T-helper 22 cell (primary cell): ENCODE results near the gene PLEKHA6.
"Not testable (repeated sequence)": the region's sequence is repeated elsewhere in the genome, so short reads cannot be mapped to it uniquely, and the experiment has no call there.

Experiments
- DNase-seq: peaks from one replicate; pipeline ENCODE4 v3.0.0-alpha.2; 2020; ENCODE audit warnings: low read depth

PLEKHA6 gene

GRCh38 chr1:204260601-204261197, 99.0 kb downstream of the PLEKHA6 start:
- no peak for DNase-seq

- DNase-seq: no peak
Measured at GRCh38 chr1:204259782-204260181, 99.9 kb downstream of the PLEKHA6 start.

- DNase-seq: no peak
Measured at GRCh38 chr1:204259196-204259595, 100.5 kb downstream of the PLEKHA6 start.

- no peak for DNase-seq
Measured at GRCh38 chr1:204258213-204259115, 101.3 kb downstream of the PLEKHA6 start.

- no peak for DNase-seq
Measured at GRCh38 chr1:204257446-204257845, 102.3 kb downstream of the PLEKHA6 start.

GRCh38 chr1:204256531-204256930, 103.2 kb downstream of the PLEKHA6 start:
- DNase-seq: no peak

- DNase-seq: no peak
Measured at GRCh38 chr1:204255966-204256365, 103.8 kb downstream of the PLEKHA6 start.

GRCh38 chr1:204255225-204255624, 104.5 kb downstream of the PLEKHA6 start:
- DNase-seq: no peak

GRCh38 chr1:204254031-204254661, 105.6 kb downstream of the PLEKHA6 start:
- no peak for DNase-seq

- no peak for DNase-seq
Measured at GRCh38 chr1:204251926-204252689, 107.6 kb downstream of the PLEKHA6 start.

- DNase-seq: no peak
Measured at GRCh38 chr1:204251286-204251685, 108.4 kb downstream of the PLEKHA6 start.

- no peak for DNase-seq
Measured at GRCh38 chr1:204250428-204251030, 109.2 kb downstream of the PLEKHA6 start.

GRCh38 chr1:204249736-204250427, 109.8 kb downstream of the PLEKHA6 start:
- no peak for DNase-seq

- no peak for DNase-seq
Measured at GRCh38 chr1:204248954-204249353, 110.8 kb downstream of the PLEKHA6 start.

GRCh38 chr1:204246876-204247275, 112.9 kb downstream of the PLEKHA6 start:
- DNase-seq: no peak

- DNase-seq: no peak
Measured at GRCh38 chr1:204242920-204243319, 116.8 kb downstream of the PLEKHA6 start.

GRCh38 chr1:204241914-204242313, 117.8 kb downstream of the PLEKHA6 start:
- no peak for DNase-seq

GRCh38 chr1:204241050-204241449, 118.7 kb downstream of the PLEKHA6 start:
- DNase-seq: no peak

GRCh38 chr1:204240233-204240632, 119.5 kb downstream of the PLEKHA6 start:
- DNase-seq: no peak

- DNase-seq: not testable (repeated sequence)
Measured at GRCh38 chr1:204239401-204239800, 120.3 kb downstream of the PLEKHA6 start.

- not testable (repeated sequence) for DNase-seq
Measured at GRCh38 chr1:204238520-204238919, 121.2 kb downstream of the PLEKHA6 start.
